ENCODE results near the gene PRM1. TPM values are rescaled to one million over a fixed set of nuclear protein-coding genes. Genes with fewer than 3 reads are reported as not detected.

Gene PRM1
- total and polyA plus RNA-seq, 2 of the 4 experiments (the other 2 are of a cell fraction): not detected

GRCh38 chr16:11313493-11314308 is 32.6 kb upstream of the PRM1 start:
- Histone ChIP-seq H3K4me3 (ENCODE audit: insufficient read depth, low read depth, low read length) (no peak overlapping the region), H2AK9ac (replicated peaks; ENCODE audit: low read depth, low read length, poor library complexity) (peak overlapping the region; percentile 91), H3K23ac (ENCODE audit: low read depth, low read length) (peak overlapping the region; percentile 89; the same call in 1 of the 2 replicates), H3K27ac (ENCODE audit: insufficient read depth, low read length) (peak overlapping the region; percentile 56; the same call in 1 of the 2 replicates), H3K4ac (ENCODE audit: low read depth, low read length) (peak overlapping the region; percentile 97), H3K27me3 (ENCODE audit: control insufficient read depth, insufficient read depth, low read length) (no peaks in the 10 kb centered on the region), H3K18ac (ENCODE audit: low read depth, low read length) (peak overlapping the region; percentile 62), H3K36me3 (ENCODE audit: control insufficient read depth, insufficient read depth, low read length) (no peaks in the 10 kb centered on the region), H3K9ac (ENCODE audit: low read depth, low read length) (peak overlapping the region; percentile 19; the same call in 1 of the 2 replicates), H2BK15ac (ENCODE audit: low read depth, low read length) (peak overlapping the region; percentile 98; the same call in 2 of the 3 replicates), H4K91ac (ENCODE audit: insufficient read depth, low read depth, low read length) (peak overlapping the region; percentile 88), H2BK20ac (ENCODE audit: low read depth, low read length) (peak overlapping the region; percentile 96), H3K79me1 (ENCODE audit: low read depth in 1 of 2, low read length in 2 of 2) (peaks cover 0 to 5% of the 10 kb centered on the region in 2 experiments; a peak in 2 of 4 replicates), H2AFZ (replicated peaks; ENCODE audit: low read length, poor library complexity) (peak overlapping the region; percentile 66), H4K5ac (ENCODE audit: low read depth, low read length) (peak overlapping the region; percentile 54), H3K56ac (ENCODE audit: extremely low read depth, insufficient read depth, low read length) (peak overlapping the region; percentile 62; the same call in 1 of the 2 replicates), H3K4me2 (ENCODE audit: low read depth, low read length) (peak overlapping the region; percentile 49), H3K4me1 (ENCODE audit: control insufficient read depth, insufficient read depth, low read length) (peaks cover 24% of the 10 kb centered on the region), H4K8ac (ENCODE audit: low read depth in 2 of 2, low read length in 2 of 2) (peak overlapping the region; percentile 52 to 96; a peak in 3 of 4 replicates), H4K20me1 (ENCODE audit: insufficient read depth, low read length) (no peaks in the 10 kb centered on the region), H3K14ac (replicated peaks; ENCODE audit: low read depth, low read length) (peak overlapping the region; percentile 70), H2AK5ac (ENCODE audit: low read depth, low read length) (peak overlapping the region; percentile 90), H3K9me3 (ENCODE audit: control insufficient read depth, insufficient read depth, low read length) (no peaks in the 10 kb centered on the region), H2BK120ac (ENCODE audit: low read depth, low read length) (peak overlapping the region; percentile 99), H2BK5ac (ENCODE audit: low read depth, low read length, poor library complexity, severe bottlenecking) (peak overlapping the region; percentile 55), H3K9me1 (ENCODE audit: insufficient read depth, low read length) (peaks cover 21% of the 10 kb centered on the region)
- dilution Hi-C loops (cut with HindIII; ENCODE audit: low sequenced_read_pairs, unreplicated experiment) (no loop called here), in situ Hi-C loops (cut with MboI; ENCODE audit: low sequenced_read_pairs) (no loop called here), intact Hi-C loops (cut with micrococcal nuclease) (loop anchor here (2.0 kb wide), 1 partner anchor 15 kb away; no protein-coding TSS in a partner anchor)
- ATAC-seq (ENCODE audit: low read depth): no peak
- 93% methylated on average over 3 of the region's 9 CpGs; no CpG with 5 or more reads in 1 of the 2 experiments for WGBS, 2 experiments (ENCODE audit: extremely low coverage in 2 of 2, insufficient read length in 1 of 2)
- BruUV-seq (replicated peaks): no TSS peak
- CTCF ChIA-PET: interaction anchor here (0.7 to 0.9 kb wide), 2 partner anchors 17 to 287 kb away, joined by 3 to 4 read pairs; no protein-coding TSS in a partner anchor
- TF ChIP-seq RFX5 (IDR thresholded peaks at IDR 0.05; ENCODE audit: low read depth, low read length) (no peak), MAZ (IDR thresholded peaks at IDR 0.05; ENCODE audit: borderline replicate concordance, low read depth, low read length) (no peak), CHD1 (IDR thresholded peaks at IDR 0.05; ENCODE audit: low read depth, low read length) (no peak), RAD21 (IDR thresholded peaks at IDR 0.05; ENCODE audit: low read length) (no peak), POLR2A (IDR thresholded peaks at IDR 0.05; ENCODE audit: low read depth, low read length) (no peak), SMC3 (IDR thresholded peaks at IDR 0.05; ENCODE audit: low read depth, low read length) (no peak)
- TF ChIP-seq, protein P1, sequence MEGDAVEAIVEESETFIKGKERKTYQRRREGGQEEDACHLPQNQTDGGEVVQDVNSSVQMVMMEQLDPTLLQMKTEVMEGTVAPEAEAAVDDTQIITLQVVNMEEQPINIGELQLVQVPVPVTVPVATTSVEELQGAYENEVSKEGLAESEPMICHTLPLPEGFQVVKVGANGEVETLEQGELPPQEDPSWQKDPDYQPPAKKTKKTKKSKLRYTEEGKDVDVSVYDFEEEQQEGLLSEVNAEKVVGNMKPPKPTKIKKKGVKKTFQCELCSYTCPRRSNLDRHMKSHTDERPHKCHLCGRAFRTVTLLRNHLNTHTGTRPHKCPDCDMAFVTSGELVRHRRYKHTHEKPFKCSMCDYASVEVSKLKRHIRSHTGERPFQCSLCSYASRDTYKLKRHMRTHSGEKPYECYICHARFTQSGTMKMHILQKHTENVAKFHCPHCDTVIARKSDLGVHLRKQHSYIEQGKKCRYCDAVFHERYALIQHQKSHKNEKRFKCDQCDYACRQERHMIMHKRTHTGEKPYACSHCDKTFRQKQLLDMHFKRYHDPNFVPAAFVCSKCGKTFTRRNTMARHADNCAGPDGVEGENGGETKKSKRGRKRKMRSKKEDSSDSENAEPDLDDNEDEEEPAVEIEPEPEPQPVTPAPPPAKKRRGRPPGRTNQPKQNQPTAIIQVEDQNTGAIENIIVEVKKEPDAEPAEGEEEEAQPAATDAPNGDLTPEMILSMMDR (conservative IDR thresholded peaks at IDR 0.05; ENCODE audit: low read depth, low read length): no peak
- no peak for DNase-seq
- POLR2A ChIA-PET (ENCODE audit: unreplicated experiment): no interaction called here
